ENCODE results near the gene PCK1. TPM values are rescaled to one million over a fixed set of nuclear protein-coding genes. Genes with fewer than 3 reads are reported as not detected.

Gene PCK1
- total RNA-seq, 1 donor from 2014 or later, result under 0.01 TPM

GRCh38 chr20:57585466-57586213 is 24.7 kb downstream of the PCK1 start:
- no peak for FAIRE-seq

DNA sequence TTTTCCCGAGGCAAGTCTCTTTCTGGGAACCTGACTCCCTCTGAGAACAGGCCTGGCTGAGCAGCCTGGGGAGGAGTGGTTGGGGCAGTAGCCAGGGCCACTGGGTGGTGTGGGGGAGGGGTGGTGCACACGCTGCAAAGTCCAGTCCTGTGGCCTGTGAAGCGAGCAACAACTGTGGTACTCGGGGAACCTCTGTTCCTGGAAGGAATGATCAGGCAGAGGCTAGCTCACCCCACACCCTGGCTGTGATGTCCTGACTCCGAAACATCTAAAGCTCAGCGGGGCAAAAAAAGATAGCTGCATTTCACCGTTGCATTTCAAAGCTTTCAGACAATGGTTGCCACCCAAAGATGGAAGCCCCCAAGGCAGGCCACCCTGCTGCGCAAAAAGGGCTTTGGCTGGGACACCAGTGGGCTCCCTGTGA is 25.5 kb downstream of the PCK1 start:
- DNase-seq (ENCODE audit: low spot score in 2 of 2) (no peak), FAIRE-seq (no peak)

More at GRCh38 chr20:57585466-57586213, 24.7 kb downstream of the PCK1 start:
- no peak for DNase-seq (ENCODE audit: low spot score in 2 of 2)

DNA sequence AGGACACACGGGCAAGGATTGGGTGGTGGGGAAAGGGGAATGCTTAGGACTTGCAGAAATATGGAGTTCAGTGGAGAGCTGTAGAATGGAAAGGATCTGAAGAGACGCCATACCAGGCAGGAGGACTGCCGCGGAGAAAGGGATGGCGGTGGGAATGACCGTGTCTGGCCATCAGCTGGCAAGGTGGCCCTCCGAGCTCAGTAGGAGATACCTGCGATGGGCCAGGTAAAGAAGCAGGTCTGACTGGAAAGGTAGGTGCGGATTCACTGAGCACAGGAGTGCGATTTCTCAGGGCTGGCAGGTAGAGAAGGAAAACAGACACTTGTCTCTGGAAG is 26.0 kb downstream of the PCK1 start:
- DNase-seq (ENCODE audit: low spot score in 2 of 2) (no peak), FAIRE-seq (no peak)

DNA sequence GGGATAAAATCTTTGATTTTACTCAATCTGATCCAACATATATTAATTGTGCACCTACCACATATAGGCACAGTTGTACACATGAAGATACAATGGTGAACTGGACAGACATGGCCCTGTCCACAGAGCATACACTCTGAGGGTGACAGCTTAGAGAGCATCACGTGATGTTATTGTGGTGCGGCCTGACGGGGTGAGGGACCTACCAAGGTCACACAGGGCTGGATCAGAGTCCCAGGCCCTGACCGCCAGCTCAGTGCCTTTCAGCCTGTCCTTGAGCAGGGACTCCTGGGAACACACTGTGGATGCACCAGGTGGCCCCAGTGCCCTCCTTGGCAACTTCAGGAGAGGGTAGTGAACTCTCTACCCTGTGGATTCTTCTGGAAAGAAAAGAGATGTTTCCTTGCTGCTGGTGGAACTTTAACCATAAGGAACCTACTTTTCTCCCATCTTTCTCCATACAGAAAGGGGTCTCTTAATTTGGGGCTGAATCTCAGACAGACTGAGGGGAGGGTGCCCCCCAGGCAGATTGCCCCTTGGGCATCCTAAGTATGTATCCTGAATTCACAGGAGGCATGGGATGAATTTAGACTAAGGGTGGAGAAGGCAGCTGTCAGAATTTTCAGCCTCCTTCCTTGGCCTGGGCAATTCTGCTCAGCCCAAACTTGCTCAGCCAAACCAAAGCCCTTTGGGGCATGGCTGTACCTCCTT is 26.5 kb downstream of the PCK1 start:
- no peak for DNase-seq (ENCODE audit: low spot score in 2 of 2)
- FAIRE-seq, result no peak

DNA sequence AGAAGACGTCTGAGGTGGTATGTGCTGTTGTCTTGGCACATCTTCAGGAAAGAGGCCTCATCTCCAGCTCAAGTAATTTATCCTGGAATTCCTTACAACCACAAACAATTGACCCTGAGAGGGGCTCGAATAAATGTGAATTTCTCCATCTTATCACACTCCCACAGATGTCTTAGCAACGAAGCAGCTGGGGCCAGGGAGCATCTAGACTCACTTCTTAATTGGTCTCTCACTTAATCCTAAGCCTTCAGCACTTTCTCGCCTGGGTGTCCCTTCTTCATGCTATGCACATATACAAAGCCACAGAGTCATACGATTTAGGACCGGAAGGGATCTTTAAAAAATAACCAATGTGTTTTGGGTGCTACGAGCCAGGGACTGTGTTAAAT is 27.1 kb downstream of the PCK1 start:
- FAIRE-seq (no peak), DNase-seq (ENCODE audit: low spot score in 2 of 2) (no peak)

GRCh38 chr20:57588596-57588995 is 27.7 kb downstream of the PCK1 start:
- FAIRE-seq (no peak), DNase-seq (ENCODE audit: low spot score in 2 of 2) (no peak)

- no peak for DNase-seq (ENCODE audit: low spot score in 2 of 2)
- no peak for FAIRE-seq
Observed at GRCh38 chr20:57589123-57589727, 28.3 kb downstream of the PCK1 start.

GRCh38 chr20:57589728-57590484 is 29.0 kb downstream of the PCK1 start:
- DNase-seq (ENCODE audit: low spot score in 2 of 2) (no peak), FAIRE-seq (no peak)

DNA sequence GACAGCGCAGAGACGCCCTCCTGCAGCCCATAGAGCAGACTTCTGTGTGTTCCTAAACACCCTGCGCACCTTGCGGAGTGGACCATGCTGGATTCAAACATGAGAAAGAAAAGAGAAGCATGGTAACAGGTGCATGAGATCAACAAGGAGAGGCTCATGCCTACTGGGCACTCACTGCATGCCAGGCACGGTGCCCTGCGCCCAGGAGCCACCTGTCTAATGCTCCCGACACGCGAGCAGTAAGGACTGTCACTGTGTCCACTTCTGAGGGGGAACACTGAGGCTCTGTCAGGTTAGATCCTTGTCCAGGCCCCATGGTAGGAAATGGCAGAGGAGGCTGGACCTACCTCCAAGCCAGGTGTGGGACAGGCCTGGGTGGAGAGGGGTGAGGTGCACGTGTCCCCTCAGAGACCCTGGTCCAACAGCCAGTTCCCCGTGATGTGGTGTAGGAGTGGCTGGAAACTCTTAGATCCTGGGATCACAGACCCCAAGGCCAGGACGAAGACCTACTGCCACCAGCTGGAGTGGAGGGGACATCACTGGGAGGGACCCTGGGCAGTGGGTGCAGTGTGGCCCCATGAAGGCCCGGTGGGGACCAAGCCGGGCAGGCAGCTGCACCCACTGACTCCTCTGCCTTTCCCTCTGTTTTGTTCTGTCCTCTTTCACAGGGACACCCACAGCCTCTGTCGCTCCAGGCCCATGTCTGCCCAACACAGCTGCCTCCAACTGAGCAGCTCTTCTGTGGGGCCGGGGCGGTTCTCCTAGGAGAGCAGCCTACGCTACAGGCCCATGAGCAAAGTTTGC is 29.8 kb downstream of the PCK1 start:
- FAIRE-seq (no peak), DNase-seq (ENCODE audit: low spot score in 2 of 2) (no peak)

GRCh38 chr20:57591289-57592229 is 30.6 kb downstream of the PCK1 start:
- FAIRE-seq, result no peak
- DNase-seq (ENCODE audit: low spot score in 2 of 2), result no peak

DNA sequence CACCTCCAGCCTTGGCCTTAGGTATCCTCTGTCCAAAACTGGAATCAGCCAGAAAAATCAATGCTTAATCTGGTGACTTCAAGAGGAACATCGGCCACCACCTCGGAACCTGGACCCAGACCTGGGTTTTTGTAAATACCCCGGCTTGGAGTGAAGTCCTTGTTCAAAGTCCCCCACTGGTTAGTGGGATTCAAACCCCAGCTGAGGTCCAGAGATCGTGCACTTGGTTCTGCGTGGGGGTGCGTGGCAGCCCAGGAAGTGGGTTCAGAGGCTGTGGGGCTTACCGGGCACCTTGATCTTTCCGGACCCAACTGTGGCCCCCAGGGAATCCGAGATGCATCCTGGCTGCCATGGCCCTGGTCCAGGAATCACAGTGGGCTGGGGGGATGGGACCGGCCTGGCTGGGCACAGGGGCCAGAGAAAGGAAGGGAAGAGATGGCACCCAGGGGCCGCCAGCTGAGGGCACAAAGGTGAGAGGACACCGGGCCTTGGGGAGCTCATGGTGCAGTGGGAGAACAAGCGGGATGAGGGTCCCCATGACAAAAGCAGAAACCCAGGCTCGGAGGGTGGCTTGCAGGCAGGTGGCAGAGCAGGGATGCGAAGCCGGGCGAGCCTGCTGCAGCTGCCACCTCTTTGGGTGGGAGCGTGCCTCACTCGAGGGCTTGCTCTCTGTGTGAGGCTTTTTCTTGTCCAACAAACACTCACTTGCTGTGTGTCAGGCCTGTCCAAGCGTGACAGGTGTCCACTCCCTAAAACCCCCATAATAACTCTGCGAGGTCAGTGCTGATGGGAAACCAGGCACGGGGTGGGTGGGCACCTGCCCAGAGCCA is 31.6 kb downstream of the PCK1 start:
- no peak for FAIRE-seq
- DNase-seq (ENCODE audit: low spot score in 2 of 2), result no peak

GRCh38 chr20:57593134-57593886 is 32.4 kb downstream of the PCK1 start:
- no peak for DNase-seq (ENCODE audit: low spot score in 2 of 2)
- FAIRE-seq, result no peak

DNA sequence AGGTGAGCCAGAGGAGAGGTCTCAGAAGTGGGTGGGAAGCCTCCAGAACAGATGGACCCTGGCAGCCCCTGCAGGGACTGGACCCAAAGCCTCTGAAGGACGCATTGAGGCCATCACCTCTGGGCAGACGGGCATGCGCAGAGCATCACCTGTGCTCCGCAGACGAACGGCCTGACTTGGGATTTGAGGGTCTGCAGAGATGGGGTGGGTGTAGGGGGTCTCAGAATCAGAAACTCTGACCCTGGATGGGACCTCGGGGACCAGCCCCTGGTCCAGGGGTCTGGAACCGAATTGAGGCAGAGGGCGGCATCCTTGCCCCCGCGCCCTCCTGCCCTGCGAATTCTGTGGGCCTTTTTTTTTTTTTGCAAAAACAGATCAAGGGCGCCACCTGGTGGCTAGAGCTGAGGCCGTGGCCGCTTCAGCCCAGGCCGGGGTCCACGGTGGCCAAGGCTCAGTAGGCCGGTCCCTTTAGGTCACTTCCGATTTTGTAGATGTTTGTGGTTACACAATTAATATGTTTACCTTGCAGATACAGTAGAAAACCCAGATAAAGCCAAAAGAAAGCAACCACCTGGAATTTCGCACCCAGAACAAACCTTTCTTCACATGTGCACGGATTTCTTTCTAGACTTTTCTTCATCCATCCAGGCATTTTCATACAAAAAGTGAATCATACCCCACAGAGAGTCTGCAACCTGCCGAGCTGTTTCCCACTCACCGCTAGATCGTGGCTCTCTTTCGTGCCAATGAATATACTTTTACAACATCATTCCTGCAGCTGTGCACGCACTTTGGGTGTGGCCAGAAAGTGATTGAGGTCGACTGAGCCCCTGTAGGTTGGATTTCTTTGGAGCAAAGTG is 33.4 kb downstream of the PCK1 start:
- FAIRE-seq (no peak), DNase-seq (ENCODE audit: low spot score in 2 of 2) (peak; percentile 63 to 74)

DNA sequence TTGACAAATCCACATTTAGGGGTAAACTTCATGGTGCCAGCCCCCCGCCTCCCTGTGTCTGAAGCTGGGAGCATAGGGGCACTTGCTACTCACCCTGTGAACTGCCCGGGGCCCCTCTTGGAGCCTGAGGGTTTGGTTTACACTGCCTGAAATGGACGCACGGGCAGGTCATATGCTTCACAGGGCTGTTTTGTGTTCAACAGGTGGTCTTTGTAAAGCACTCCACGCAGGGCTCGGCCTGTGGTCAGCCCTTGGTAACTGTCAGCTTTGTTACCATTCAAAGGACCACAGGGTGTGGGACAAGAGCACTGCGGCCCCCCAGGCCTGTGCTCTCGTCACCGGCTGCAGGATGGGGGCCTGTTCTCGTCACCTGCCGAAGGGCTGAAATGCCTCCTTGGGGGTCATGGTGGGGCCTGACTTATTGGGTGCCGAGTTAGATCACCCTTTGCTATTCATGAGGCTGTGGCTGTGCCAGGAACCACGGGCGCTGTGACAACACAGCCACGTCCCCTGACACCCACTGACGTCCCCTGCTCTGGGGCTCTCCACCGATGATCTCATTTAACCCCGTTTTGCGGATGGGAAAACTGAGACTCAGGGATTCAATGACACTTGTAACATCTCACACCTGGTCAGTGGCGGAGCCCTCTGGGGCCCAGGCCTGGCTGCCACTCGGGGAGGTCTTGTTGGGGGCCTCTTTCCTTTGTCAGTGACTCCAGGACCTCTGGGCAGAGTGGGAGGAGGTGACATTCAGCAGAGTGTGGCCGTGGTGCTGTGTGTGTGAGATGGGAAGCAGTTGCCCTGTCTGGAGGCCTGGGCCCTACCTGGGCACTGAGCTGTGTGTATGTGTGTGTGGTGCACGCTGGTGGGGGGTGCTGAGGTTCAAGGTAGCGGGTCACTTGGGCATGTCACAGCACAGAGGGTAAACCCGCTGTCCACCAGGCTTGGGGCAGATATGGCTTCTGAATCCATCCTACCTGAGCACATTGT is 34.4 kb downstream of the PCK1 start:
- DNase-seq (ENCODE audit: low spot score in 2 of 2) (no peak), FAIRE-seq (no peak)

- no peak for DNase-seq (ENCODE audit: low spot score in 2 of 2)
- no peak for FAIRE-seq
Observed at GRCh38 chr20:57596358-57596757, 35.4 kb downstream of the PCK1 start.

Measured in frontal cortex (tissue), 4 donors.